NCI-H146 treated with DMSO at 0.1 percent for 48 hours (cell line): Measurements from ENCODE around the gene CCR5AS.
"Not testable (repeated sequence)": the region's sequence is repeated elsewhere in the genome, so short reads cannot be mapped to it uniquely, and the experiment has no call there.

Experiments
- DNase-seq: peaks from one replicate; lab custom pipeline; 2025; ENCODE audit not compliant: unreplicated experiment; lab: John Stamatoyannopoulos, UW

Gene CCR5AS

GRCh38 chr3:46406788-46407611 lies at the start of gene CCR5AS, which contains the start of gene CCRL2:
Gene CCR5AS, minus strand, starts transcription at chr3:46407066.
Gene CCRL2, plus strand, starts transcription at chr3:46407259. Its CDS starts 821 bp downstream, at chr3:46408080.
- no peak for DNase-seq

GRCh38 chr3:46456118-46456517 lies 49.3 kb upstream of the CCR5AS start:
- DNase-seq = no peak

GRCh38 chr3:46455231-46456115 lies 48.6 kb upstream of the CCR5AS start:
- DNase-seq = no peak

GRCh38 chr3:46454606-46455005 lies 47.7 kb upstream of the CCR5AS start:
- DNase-seq = no peak

- DNase-seq = no peak
Measured at GRCh38 chr3:46454209-46454595, 47.3 kb upstream of the CCR5AS start.

GRCh38 chr3:46453526-46454208 lies 46.8 kb upstream of the CCR5AS start:
- DNase-seq = no peak

- DNase-seq = no peak
Measured at GRCh38 chr3:46449755-46450552, 43.1 kb upstream of the CCR5AS start.

GRCh38 chr3:46448721-46449120 lies 41.9 kb upstream of the CCR5AS start:
- no peak for DNase-seq

GRCh38 chr3:46447228-46447985 lies 40.5 kb upstream of the CCR5AS start:
- no peak for DNase-seq

- DNase-seq = no peak
Measured at GRCh38 chr3:46442576-46443530, 36.0 kb upstream of the CCR5AS start.

GRCh38 chr3:46440531-46441294 lies 33.8 kb upstream of the CCR5AS start:
- no peak for DNase-seq

- no peak for DNase-seq
Measured at GRCh38 chr3:46438831-46439230, 32.0 kb upstream of the CCR5AS start.

- DNase-seq = no peak
Measured at GRCh38 chr3:46435081-46435726, 28.3 kb upstream of the CCR5AS start.

GRCh38 chr3:46433841-46434240 lies 27.0 kb upstream of the CCR5AS start:
- no peak for DNase-seq

- DNase-seq = not testable (repeated sequence)
Measured at GRCh38 chr3:46433118-46433517, 26.3 kb upstream of the CCR5AS start.

GRCh38 chr3:46431905-46432304 lies 25.0 kb upstream of the CCR5AS start:
- not testable (repeated sequence) for DNase-seq

GRCh38 chr3:46430879-46431278 lies 24.0 kb upstream of the CCR5AS start:
- not testable (repeated sequence) for DNase-seq
